Measurements from ENCODE around the gene ZSWIM5.
"Not testable (repeated sequence)": the region's sequence is repeated elsewhere in the genome, so short reads cannot be mapped to it uniquely, and the experiment has no call there.

The ZSWIM5 gene

DNA sequence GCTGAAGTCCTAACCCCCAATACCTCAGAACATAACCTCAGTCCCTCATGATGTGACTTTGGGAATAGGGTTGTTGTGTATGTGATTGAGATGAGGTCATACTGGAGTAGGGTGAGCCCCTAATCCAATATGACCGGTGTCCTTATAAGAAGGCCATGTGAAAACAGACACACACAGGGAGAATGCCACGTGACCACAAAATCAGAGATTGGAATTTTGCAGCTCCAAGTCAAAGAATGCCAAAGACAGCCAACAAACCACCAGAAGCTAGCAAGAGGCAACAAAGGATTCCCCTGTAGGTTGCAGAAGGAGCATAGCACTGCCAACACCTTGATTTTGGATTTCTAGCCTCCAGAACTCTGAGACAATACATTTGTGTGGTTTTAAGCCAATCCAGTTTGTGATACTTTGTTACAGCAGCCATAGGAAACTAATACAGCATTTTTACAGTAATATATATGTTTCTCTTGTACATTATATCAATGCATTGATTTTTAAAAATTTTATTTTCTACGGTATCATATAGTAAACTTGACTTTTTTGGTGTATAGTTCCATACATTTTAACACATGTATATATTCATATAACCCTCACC lies 5.4 kb downstream of the ZSWIM5 start:
- DNase-seq (ENCODE audit: low spot score), result no peak

- no peak for DNase-seq (ENCODE audit: low spot score)
These were observed 6.0 kb downstream of the ZSWIM5 start for GRCh38 chr1:45200435-45200834.

GRCh38 chr1:45198185-45198584 lies 8.2 kb downstream of the ZSWIM5 start:
- DNase-seq (ENCODE audit: low spot score), result no peak

DNA sequence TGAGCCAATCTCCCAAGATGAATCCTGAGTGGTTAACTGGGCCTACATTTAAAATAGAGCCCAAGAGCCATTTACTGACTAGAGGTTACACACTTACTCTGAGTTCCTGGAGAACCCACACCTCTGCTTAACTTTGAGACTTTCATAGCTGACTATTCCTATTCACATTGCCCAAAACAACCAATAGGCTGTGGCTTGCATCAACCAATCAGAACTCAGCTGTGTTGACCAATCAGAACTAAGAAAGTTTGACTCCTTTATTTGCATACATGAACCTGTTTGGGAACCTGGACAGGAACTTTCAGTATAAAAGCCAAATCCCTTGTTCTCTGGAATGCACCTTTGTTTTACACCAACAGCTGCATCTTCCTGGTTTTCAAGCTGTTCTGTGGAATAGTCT lies 9.5 kb downstream of the ZSWIM5 start:
- no peak for DNase-seq (ENCODE audit: low spot score)

GRCh38 chr1:45191418-45191783 lies 15.0 kb downstream of the ZSWIM5 start:
- no peak for DNase-seq (ENCODE audit: low spot score)

- DNase-seq (ENCODE audit: low spot score), result no peak
These were observed 18.7 kb downstream of the ZSWIM5 start for GRCh38 chr1:45187725-45188124.

DNA sequence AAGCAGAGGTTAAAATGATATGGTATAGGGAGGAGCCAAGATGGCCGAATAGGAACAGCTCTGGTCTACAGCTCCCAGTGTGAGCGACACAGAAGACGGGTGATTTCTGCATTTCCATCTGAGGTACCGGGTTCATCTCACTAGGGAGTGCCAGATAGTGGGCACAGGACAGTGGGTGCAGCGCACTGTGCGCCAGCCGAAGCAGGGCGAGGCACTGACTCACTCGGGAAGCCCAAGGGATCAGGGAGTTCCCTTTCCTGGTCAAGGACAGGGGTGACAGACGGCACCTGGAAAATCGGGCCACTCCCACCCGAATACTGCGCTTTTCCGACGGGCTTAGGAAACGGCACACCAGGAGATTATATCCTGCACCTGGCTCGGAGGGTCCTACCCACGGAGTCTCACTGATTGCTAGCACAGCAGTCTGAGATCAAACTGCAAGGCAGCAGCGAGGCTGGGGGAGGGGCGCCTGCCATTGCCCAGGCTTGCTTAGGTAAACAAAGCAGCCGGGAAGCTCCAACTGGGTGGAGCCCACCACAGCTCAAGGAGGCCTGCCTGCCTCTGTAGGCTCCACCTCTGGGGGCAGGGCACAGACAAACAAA lies 26.4 kb downstream of the ZSWIM5 start:
- not testable (repeated sequence) for DNase-seq (ENCODE audit: low spot score)

DNA sequence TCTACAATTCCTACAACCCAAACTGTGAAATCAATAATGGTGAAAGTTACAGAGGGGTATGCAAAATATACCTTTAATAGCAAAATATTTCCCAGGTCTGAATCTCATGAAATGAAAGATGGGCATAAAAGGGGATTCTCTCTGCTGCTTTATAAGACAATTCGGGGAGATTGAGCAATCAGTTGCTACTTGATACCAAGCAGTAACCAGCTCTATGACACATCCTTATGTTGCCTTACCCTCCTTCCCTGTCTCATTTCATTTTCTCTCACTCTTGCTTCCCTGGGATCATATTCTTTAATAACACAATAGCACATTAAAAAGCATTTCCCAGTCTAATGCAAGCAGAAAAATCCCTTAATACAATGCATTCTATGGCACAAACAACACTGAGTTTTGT lies 29.0 kb downstream of the ZSWIM5 start:
- no peak for DNase-seq (ENCODE audit: low spot score)

- DNase-seq (ENCODE audit: low spot score), result no peak
These were observed 33.6 kb downstream of the ZSWIM5 start for GRCh38 chr1:45172764-45173163.

DNA sequence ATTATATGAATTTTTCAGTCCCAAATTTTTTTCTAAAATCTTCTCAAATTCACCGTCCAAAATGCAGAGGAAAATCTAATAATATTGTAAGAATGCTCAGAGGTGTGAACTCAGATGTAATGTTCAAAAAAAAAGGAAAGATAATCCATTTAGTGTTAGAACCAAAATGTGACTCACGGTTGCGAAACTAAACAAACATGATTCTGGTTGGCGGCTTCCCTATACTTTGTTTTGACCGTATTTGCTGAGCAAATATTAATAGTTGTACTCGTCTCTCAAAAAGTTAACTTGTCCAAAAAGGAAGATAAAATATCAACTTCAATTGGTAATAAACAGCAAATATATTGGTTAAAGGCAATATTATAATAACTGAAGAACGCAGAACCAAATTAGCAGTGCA lies 34.4 kb downstream of the ZSWIM5 start:
- DNase-seq (ENCODE audit: low spot score), result no peak

DNA sequence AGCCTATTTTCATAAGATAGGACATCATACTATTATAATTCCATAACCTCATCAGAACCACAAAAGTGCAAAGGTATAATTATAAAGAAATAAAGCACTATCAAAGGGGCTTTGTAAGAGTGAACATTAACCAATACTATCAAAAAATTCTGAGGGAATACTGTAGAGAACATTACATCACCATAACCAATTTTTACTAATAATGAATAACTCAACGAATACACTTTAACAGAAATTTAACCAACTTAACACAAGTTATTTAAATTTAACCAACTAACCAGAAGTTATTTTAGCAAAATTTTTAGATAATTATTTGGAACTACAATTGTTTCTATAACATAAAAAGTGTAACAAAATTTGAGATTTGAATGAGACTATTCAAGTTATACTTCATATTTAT lies 34.8 kb downstream of the ZSWIM5 start:
- no peak for DNase-seq (ENCODE audit: low spot score)

DNA sequence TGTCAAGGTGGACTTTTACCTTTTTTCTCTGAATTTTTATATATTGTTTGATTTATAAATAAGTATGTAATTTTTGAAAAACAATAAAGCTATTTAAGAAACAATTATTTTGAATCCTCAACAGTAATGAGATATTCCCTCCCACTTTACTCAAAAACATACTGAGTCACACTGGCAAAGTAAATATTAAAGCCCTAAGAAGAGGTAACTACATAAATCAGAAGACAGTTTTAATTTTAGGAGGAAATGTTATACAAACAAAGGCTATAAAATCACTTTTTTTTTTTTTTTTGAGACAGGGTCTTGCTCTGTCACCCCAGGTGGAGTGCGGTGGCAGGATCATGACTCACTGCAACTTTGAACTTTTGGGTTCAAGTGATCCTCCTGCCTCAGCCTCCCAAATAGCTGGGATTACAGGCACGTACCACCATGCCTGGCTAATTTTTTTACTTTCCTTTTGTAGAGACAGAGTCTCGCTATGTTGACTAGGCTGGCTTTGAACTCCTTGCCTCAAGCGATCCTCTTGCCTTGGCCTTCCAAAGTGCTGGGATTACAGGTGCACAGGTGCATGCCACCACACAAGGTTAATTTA lies 36.2 kb downstream of the ZSWIM5 start:
- DNase-seq (ENCODE audit: low spot score), result no peak

- not testable (repeated sequence) for DNase-seq (ENCODE audit: low spot score)
These were observed 38.5 kb downstream of the ZSWIM5 start for GRCh38 chr1:45167947-45168346.

- not testable (repeated sequence) for DNase-seq (ENCODE audit: low spot score)
These were observed 42.1 kb downstream of the ZSWIM5 start for GRCh38 chr1:45164307-45164706.

GRCh38 chr1:45163111-45163510 lies 43.3 kb downstream of the ZSWIM5 start:
- DNase-seq (ENCODE audit: low spot score), result not testable (repeated sequence)

GRCh38 chr1:45162041-45163035 lies 44.1 kb downstream of the ZSWIM5 start:
- DNase-seq (ENCODE audit: low spot score), result not testable (repeated sequence)

- no peak for DNase-seq (ENCODE audit: low spot score)
These were observed 50.4 kb downstream of the ZSWIM5 start for GRCh38 chr1:45155957-45156356.

- DNase-seq (ENCODE audit: low spot score), result no peak
These were observed 51.0 kb downstream of the ZSWIM5 start for GRCh38 chr1:45155423-45155822.

GRCh38 chr1:45152126-45152525 lies 54.3 kb downstream of the ZSWIM5 start:
- no peak for DNase-seq (ENCODE audit: low spot score)

- DNase-seq (ENCODE audit: low spot score), result no peak
These were observed 58.1 kb downstream of the ZSWIM5 start for GRCh38 chr1:45148209-45148825.

GRCh38 chr1:45146833-45147232 lies 59.6 kb downstream of the ZSWIM5 start:
- no peak for DNase-seq (ENCODE audit: low spot score)

Measured in CD4-positive, alpha-beta T cell treated with Interleukin-2 at 100 ng/mL for 4 hours (primary cell).